Measurements from ENCODE around the gene P2RY12. TPM values are rescaled to one million over a fixed set of nuclear protein-coding genes. Genes with fewer than 3 reads are reported as not detected.

The P2RY12 gene
- total and polyA plus RNA-seq, 7 donors: 0.13 to 1.1 (median 0.36) TPM; not detected in 1

GRCh38 chr3:151372063-151372820, 12.3 kb downstream of the P2RY12 start:
- no peak for ATAC-seq
- no peaks in the 10 kb centered on the region for H3K4me1 ChIP-seq
- 74 to 92% (median 91%) methylated on average over 4 of the region's 4 CpGs for WGBS, 3 donors

GRCh38 chr3:151371526-151371925, 13.0 kb downstream of the P2RY12 start:
- ATAC-seq (no peak), DNase-seq (no peak)
- Histone ChIP-seq H3K4me3 (no peak overlapping the region), H3K27me3 (ENCODE audit: insufficient read depth in 3 of 3, low read length in 2 of 3) (no peaks in the 10 kb centered on the region), H3K27ac (no peak overlapping the region), H3K4me1 (no peaks in the 10 kb centered on the region), H3K9me3 (no peaks in the 10 kb centered on the region), H3K36me3 (ENCODE audit: insufficient read depth in 1 of 2, low read depth in 1 of 2) (no peaks in the 10 kb centered on the region)
- intact Hi-C loops (cut with DNase I): no loop called here
- TF ChIP-seq CTCF (IDR thresholded peaks at IDR 0.05): no peak

More at GRCh38 chr3:151372063-151372820, 12.3 kb downstream of the P2RY12 start:
- DNase-seq: no peak
- Histone ChIP-seq H3K27ac (no peak overlapping the region), H3K9me3 (no peaks in the 10 kb centered on the region), H3K27me3 (ENCODE audit: insufficient read depth in 3 of 3, low read length in 2 of 3) (no peaks in the 10 kb centered on the region), H3K4me3 (no peak overlapping the region), H3K36me3 (ENCODE audit: insufficient read depth in 1 of 2, low read depth in 1 of 2) (no peaks in the 10 kb centered on the region)
- intact Hi-C loops (cut with DNase I): no loop called here
- no peak for TF ChIP-seq CTCF (IDR thresholded peaks at IDR 0.05)

GRCh38 chr3:151367448-151367847, 17.1 kb downstream of the P2RY12 start:
- intact Hi-C loops (cut with DNase I): no loop called here
- no peak for TF ChIP-seq CTCF (IDR thresholded peaks at IDR 0.05)
- Histone ChIP-seq H3K4me1 (no peaks in the 10 kb centered on the region), H3K36me3 (ENCODE audit: insufficient read depth in 1 of 2, low read depth in 1 of 2) (no peaks in the 10 kb centered on the region), H3K4me3 (no peak overlapping the region), H3K9me3 (no peaks in the 10 kb centered on the region), H3K27ac (no peak overlapping the region), H3K27me3 (ENCODE audit: insufficient read depth in 3 of 3, low read length in 2 of 3) (no peaks in the 10 kb centered on the region)
- 71 to 86% (median 84%) methylated on average over 5 of the region's 5 CpGs for WGBS, 3 donors
- DNase-seq (no peak), ATAC-seq (no peak)

- WGBS, 3 donors: 79 to 86% (median 81%) methylated on average over 3 of the region's 3 CpGs
- no peak for TF ChIP-seq CTCF (IDR thresholded peaks at IDR 0.05)
Observed at GRCh38 chr3:151366993-151367392, 17.6 kb downstream of the P2RY12 start.

GRCh38 chr3:151362751-151363174, 21.8 kb downstream of the P2RY12 start:
- Histone ChIP-seq H3K9me3 (no peaks in the 10 kb centered on the region), H3K4me3 (no peak overlapping the region), H3K27me3 (ENCODE audit: insufficient read depth in 3 of 3, low read length in 2 of 3) (no peaks in the 10 kb centered on the region), H3K27ac (no peak overlapping the region), H3K4me1 (no peaks in the 10 kb centered on the region), H3K36me3 (ENCODE audit: insufficient read depth in 1 of 2, low read depth in 1 of 2) (no peaks in the 10 kb centered on the region)
- ATAC-seq (no peak), DNase-seq (no peak)
- 44 to 61% (median 57%) methylated on average over 3 of the region's 3 CpGs for WGBS, 3 donors
- intact Hi-C loops (cut with DNase I): no loop called here
- no peak for TF ChIP-seq CTCF (IDR thresholded peaks at IDR 0.05)

More at GRCh38 chr3:151366993-151367392, 17.6 kb downstream of the P2RY12 start:
- Histone ChIP-seq H3K4me1 (no peaks in the 10 kb centered on the region), H3K36me3 (ENCODE audit: insufficient read depth in 1 of 2, low read depth in 1 of 2) (no peaks in the 10 kb centered on the region), H3K27ac (no peak overlapping the region), H3K27me3 (ENCODE audit: insufficient read depth in 3 of 3, low read length in 2 of 3) (no peaks in the 10 kb centered on the region), H3K9me3 (no peaks in the 10 kb centered on the region), H3K4me3 (no peak overlapping the region)
- DNase-seq (no peak), ATAC-seq (no peak)
- intact Hi-C loops (cut with DNase I): no loop called here
